ENCODE data around the gene PPM1M. TPM values are rescaled to one million over a fixed set of nuclear protein-coding genes. Genes with fewer than 3 reads are reported as not detected.
"Not testable (repeated sequence)": the region's sequence is repeated elsewhere in the genome, so short reads cannot be mapped to it uniquely, and the experiment has no call there.

Gene PPM1M
- polyA plus RNA-seq, 3 donors, result 6.0 to 31.8 (median 18.1) TPM

GRCh38 chr3:52256622-52257021 lies 11.1 kb downstream of the PPM1M start:
- H3K27ac ChIP-seq (ENCODE audit: low read depth, low read length), result no peak overlapping the region
- WGBS, 3 donors, result 80 to 88% (median 83%) methylated on average over 4 of the region's 4 CpGs

GRCh38 chr3:52257911-52258310 lies 12.4 kb downstream of the PPM1M start:
- WGBS, 3 donors, result 78 to 88% (median 83%) methylated on average over 4 of the region's 4 CpGs
- H3K27ac ChIP-seq (ENCODE audit: low read depth, low read length), result no peak overlapping the region

DNA sequence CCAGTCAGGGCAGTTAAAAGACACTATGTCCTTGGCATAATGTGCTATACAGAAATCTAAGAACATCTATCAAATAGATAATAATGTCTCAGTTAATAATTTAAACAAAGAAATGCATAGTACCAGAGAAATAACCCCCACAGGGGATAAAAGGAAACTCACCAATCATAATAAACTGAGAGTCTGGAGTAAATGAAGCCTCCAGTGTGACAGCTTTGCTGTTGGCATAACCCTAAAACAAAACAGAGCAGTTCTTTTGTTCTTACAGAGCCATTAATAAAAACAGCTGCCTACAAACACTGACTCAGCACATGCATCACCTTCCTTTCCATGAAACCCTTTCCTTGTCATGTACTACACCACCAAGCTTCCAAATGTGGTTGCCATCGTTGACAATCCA lies 13.5 kb downstream of the PPM1M start:
- H3K27ac ChIP-seq (ENCODE audit: low read depth, low read length), result no peak overlapping the region
- WGBS, 3 donors, result 52 to 76% (median 53%) methylated on average over 1 of the region's 1 CpG

GRCh38 chr3:52259448-52259847 lies 13.9 kb downstream of the PPM1M start:
- WGBS, 3 donors, result 89 to 95% (median 91%) methylated on average over 4 of the region's 4 CpGs

GRCh38 chr3:52262447-52262846 lies 16.9 kb downstream of the PPM1M start:
- H3K27ac ChIP-seq (ENCODE audit: low read depth, low read length), result no peak overlapping the region

More at GRCh38 chr3:52259448-52259847, 13.9 kb downstream of the PPM1M start:
- H3K27ac ChIP-seq (ENCODE audit: low read depth, low read length), result no peak overlapping the region

DNA sequence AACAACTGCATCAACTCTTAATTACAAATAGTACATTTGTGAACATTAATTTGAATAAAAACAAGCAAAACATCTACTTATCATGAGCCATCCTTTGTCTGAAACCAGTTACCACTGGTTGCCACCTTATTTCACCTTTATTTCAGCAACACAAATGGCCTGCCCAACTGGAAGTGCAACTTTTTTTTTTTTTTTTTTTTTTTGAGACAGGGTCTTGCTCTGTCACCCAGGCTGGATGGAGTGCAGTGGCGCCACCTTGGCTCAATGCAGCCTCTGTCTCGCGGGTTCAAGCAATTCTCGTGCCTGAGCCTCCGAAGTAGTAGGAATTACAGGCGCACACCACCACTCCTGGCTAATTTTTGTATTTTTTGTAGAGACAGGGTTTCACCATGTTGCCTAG lies 19.8 kb downstream of the PPM1M start:
- 93 to 97% (median 97%) methylated on average over 6 of the region's 6 CpGs for WGBS, 3 donors
- H3K27ac ChIP-seq (ENCODE audit: low read depth, low read length), result no peak overlapping the region

DNA sequence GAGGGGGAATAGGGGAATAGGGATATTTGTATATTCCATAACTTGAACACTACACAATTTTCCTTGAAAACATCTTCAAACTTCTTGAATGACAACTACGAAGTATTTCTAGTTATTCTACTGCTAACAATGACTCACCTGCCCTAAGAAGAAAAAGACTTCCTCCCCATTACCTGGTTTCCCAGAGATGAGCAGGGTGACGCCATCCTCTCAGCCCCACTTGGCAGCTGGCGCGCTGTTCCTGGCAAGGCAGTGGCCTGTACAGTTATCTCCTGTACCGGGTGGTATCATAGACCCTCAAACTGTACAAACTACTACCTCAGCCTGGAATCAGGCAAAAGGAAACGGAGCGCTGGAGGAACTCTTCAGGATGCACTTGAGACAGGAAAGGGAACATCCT lies 22.5 kb downstream of the PPM1M start:
- H3K27ac ChIP-seq (ENCODE audit: low read depth, low read length), result no peak overlapping the region
- 78 to 87% (median 85%) methylated on average over 7 of the region's 7 CpGs for WGBS, 3 donors

DNA sequence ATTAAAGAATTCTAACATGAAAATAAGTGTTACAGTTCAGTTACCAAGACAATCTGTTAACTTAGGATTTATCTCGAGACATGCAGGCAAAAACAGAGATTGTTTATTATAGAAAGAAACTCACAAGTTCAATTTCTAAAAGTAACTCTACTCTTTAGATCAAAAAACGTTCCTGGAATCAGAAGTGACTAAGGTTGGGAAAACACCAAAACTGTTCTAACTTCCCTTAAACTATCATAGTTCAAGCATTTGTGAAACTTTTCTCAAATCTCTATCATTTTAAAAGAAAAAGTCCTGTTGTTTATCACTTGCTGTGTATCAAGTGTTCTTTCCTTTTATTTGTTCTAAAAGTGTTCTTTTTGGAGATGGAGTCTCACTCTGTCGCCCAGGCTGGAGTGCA lies 24.2 kb downstream of the PPM1M start:
- no peak overlapping the region for H3K27ac ChIP-seq (ENCODE audit: low read depth, low read length)
- 49 to 57% (median 51%) methylated on average over 3 of the region's 3 CpGs for WGBS, 3 donors

GRCh38 chr3:52270252-52270754 lies 24.7 kb downstream of the PPM1M start:
- WGBS, 3 donors, result 29 to 61% (median 34%) methylated on average over 9 of the region's 9 CpGs
- H3K27ac ChIP-seq (ENCODE audit: low read depth, low read length), result no peak overlapping the region

GRCh38 chr3:52272172-52272571 lies 26.6 kb downstream of the PPM1M start:
- WGBS, 3 donors, result 91 to 94% (median 93%) methylated on average over 9 of the region's 9 CpGs
- H3K27ac ChIP-seq (ENCODE audit: low read depth, low read length), result not testable (repeated sequence)

- 62 to 81% (median 74%) methylated on average over 3 of the region's 3 CpGs for whole genome bisulfite sequencing, 3 donors
- H3K27ac ChIP-seq (ENCODE audit: low read depth, low read length), result no peak overlapping the region
These were observed 27.3 kb downstream of the PPM1M start for GRCh38 chr3:52272831-52273230.

DNA sequence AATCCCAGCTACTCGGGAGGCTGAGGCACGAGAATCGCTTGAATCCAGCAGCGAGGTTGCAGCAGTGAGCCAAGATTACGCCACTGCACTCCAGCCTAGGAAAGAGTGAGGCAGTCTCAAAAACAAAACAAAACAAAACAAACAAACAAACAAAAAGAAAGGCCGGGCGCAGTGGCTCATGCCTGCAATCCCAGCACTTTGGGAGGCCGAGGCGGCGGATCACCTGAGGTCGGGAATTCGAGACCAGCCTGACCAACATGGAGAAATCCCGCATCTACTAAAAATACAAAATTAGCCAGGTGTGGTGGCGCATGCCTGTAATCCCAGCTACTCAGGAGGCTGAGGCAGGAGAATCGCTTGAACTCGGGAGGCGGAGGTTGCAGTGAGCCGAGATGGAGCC lies 29.2 kb downstream of the PPM1M start:
- 91% methylated on average over 18 of the region's 18 CpGs for WGBS, 3 donors
- H3K27ac ChIP-seq (ENCODE audit: low read depth, low read length), result not testable (repeated sequence)

GRCh38 chr3:52277071-52277964 lies 31.8 kb downstream of the PPM1M start:
- WGBS, 3 donors, result 1 to 2% (median 1%) methylated on average over 28 of the region's 28 CpGs
- peak overlapping the region; percentile 22 for H3K27ac ChIP-seq (ENCODE audit: low read depth, low read length)

GRCh38 chr3:52277972-52278509 lies 32.5 kb downstream of the PPM1M start:
- 0 to 1% (median 0%) methylated on average over 47 to 54 of the region's 54 CpGs for WGBS, 3 donors
- peak overlapping the region; percentile 22 for H3K27ac ChIP-seq (ENCODE audit: low read depth, low read length)

GRCh38 chr3:52278510-52279069 lies 33.0 kb downstream of the PPM1M start, which contains the start of gene WDR82:
WDR82 (minus strand) TSS chr3:52278649; CDS start chr3:52278361, 288 bp downstream.
- peak within 1 kb of the TSS; percentile 53 for H3K27ac ChIP-seq (ENCODE audit: low read depth, low read length)
- 0% methylated on average over 56 to 58 of the region's 58 CpGs for WGBS, 3 donors

DNA sequence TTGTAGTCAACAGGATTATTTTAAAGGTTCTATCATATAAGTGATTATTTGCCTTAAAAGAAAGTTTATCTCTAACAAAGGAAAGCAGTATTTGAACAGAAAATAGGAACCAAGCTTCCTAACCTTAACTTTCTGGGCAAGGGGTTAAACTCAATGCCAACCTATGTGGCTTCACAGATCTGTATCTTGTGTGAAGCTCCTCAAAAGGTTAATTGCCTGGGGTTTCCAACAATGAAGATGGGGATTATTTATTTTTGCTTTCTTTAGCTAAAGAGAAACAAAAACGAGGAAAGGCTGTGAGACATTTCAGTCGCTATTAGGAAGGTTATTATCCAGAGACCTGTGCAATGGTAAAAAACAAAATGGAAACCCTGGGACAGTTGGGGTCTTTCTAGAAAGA lies 34.0 kb downstream of the PPM1M start:
- WGBS, 3 donors, result 30 to 47% (median 36%) methylated on average over 2 of the region's 2 CpGs

GRCh38 chr3:52280050-52280461 lies 34.5 kb downstream of the PPM1M start:
- H3K27ac ChIP-seq (ENCODE audit: low read depth, low read length), result no peak overlapping the region
- WGBS, 3 donors, result 29 to 39% (median 35%) methylated on average over 6 of the region's 6 CpGs

More for the DNA sequence above, 34.0 kb downstream of the PPM1M start:
- H3K27ac ChIP-seq (ENCODE audit: low read depth, low read length), result no peak overlapping the region

GRCh38 chr3:52281981-52282801 lies 36.6 kb downstream of the PPM1M start:
- H3K27ac ChIP-seq (ENCODE audit: low read depth, low read length), result no peak overlapping the region
- WGBS, 3 donors, result 56 to 63% (median 58%) methylated on average over 8 of the region's 8 CpGs
